Natural killer cell (primary cell): ENCODE measurements around the gene CCDC144A. TPM values are rescaled to one million over a fixed set of nuclear protein-coding genes. Genes with fewer than 3 reads are reported as not detected.
"Not testable (repeated sequence)": the region's sequence is repeated elsewhere in the genome, so short reads cannot be mapped to it uniquely, and the experiment has no call there.

ENCODE experiments used
- ATAC-seq, 3 donors: fragments of 150-1000 bp in 2 of 3; fragments of 200-7000 bp in 1 of 3; cut with Tn5 transposase; 1 replicate in 1 of 3; 2 replicates in 2 of 3; pipeline ENCODE4 v1.10.0; 2021; ENCODE audit warnings: mild to moderate bottlenecking in 2 of 3, moderate library complexity in 2 of 3
- DNase-seq, 2 donors: peaks; one replicate each; pipeline versions ENCODE4 v3.0.0 to v3.0.0-alpha.2; 2013 to 2021; ENCODE audit warnings: mixed read lengths in 1 of 2
- H3K27ac ChIP-seq: one replicate; pipeline ENCODE4 v1.5.1; 2013; ENCODE audit warnings: mild to moderate bottlenecking, low read length
- H3K27me3 ChIP-seq: one replicate; pipeline ENCODE4 v1.6.1; 2013; ENCODE audit warnings: low read length; ENCODE audit not compliant: control insufficient read depth, insufficient read depth
- H3K36me3 ChIP-seq: one replicate; pipeline ENCODE4 v1.6.1; 2013; ENCODE audit warnings: low read length; ENCODE audit not compliant: control insufficient read depth, insufficient read depth
- H3K4me1 ChIP-seq: one replicate; pipeline ENCODE4 v1.6.1; 2013; ENCODE audit warnings: low read length; ENCODE audit not compliant: control insufficient read depth, insufficient read depth
- H3K4me3 ChIP-seq: one replicate; pipeline ENCODE4 v1.5.1; 2013; ENCODE audit warnings: low read length
- H3K9me3 ChIP-seq: one replicate; pipeline ENCODE4 v1.6.1; 2013; ENCODE audit warnings: low read length; ENCODE audit not compliant: control insufficient read depth, insufficient read depth
- H3K27ac Mint-ChIP-seq, 2 donors: one replicate each; pipeline ENCODE4 v1.8.0; 2022; ENCODE audit warnings: mild to moderate bottlenecking in 2 of 2, mixed read lengths in 2 of 2, moderate library complexity in 1 of 2
- H3K27me3 Mint-ChIP-seq, 2 donors: one replicate each; pipeline ENCODE4 v1.8.0; 2022; ENCODE audit warnings: low read depth in 2 of 2, mixed read lengths in 2 of 2
- H3K36me3 Mint-ChIP-seq: one replicate; pipeline ENCODE4 v1.8.0; 2022; ENCODE audit warnings: mixed read lengths
- H3K4me1 Mint-ChIP-seq, 2 donors: one replicate each; pipeline ENCODE4 v1.8.0; 2022; ENCODE audit warnings: mixed read lengths in 2 of 2
- H3K4me3 Mint-ChIP-seq: one replicate; pipeline ENCODE4 v1.8.0; 2022; ENCODE audit warnings: mild to moderate bottlenecking, moderate library complexity, mixed read lengths
- H3K9me3 Mint-ChIP-seq, 2 donors: one replicate each; pipeline ENCODE4 v1.8.0; 2022; ENCODE audit warnings: mixed read lengths in 2 of 2
- WGBS: methylation state at CpG from one replicate; pipeline ENCODE4 v1.1.7; 2013; ENCODE audit warnings: missing lambda C conversion rate; ENCODE audit not compliant: insufficient coverage; 5-methylcytosine and 5-hydroxymethylcytosine counted together
- intact Hi-C: fragments of 100-400 bp; cut with micrococcal nuclease; formaldehyde crosslinking; loops from one replicate; pipeline ENCODE4 v1.14.2; 2022
- total RNA-seq, 4 donors: library from RNA; stranded (reverse); fragments of 120-200 nt in 1 of 4; gene quantifications; one replicate each; pipeline versions ENCODE4 v1.2.3 to v1.2.4, GENCODE V29; 2013 to 2022
- TF ChIP-seq, protein P1 (sequence below): fragments of 200-600 bp; IDR thresholded peaks from one replicate; pipeline ENCODE4 v1.8.0; 2022; ENCODE audit warnings: antibody characterized with exemption

CCDC144A gene
- total RNA-seq, 3 donors from 2014 or later (not counting 1 experiment from before 2014, with no cell fraction given): 2.4 to 12.4 (median 4.5) TPM

DNA sequence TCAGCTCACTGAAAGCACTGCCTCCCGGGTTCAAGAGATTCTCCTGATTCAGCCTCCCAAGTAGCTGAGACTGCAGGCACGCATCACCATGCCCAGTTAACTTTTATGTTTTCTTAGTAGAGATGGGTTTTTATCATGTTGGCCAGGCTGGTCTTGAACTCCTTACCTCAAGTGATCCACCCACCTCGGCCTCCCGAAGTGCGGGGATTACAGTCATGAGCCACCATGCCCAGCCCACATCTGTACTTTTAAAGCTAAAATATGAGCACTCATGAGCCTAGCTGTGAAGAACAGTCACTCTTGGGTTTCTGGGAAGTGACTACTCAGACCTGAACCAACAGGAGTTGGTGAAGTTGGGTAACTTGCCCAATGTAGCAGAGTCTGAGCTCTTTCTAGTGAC, 120.2 kb downstream of the CCDC144A start:
- H3K27me3 ChIP-seq, ATAC-seq, H3K36me3 ChIP-seq, H3K4me3 ChIP-seq, H3K9me3 ChIP-seq, H3K4me1 Mint-ChIP-seq, H3K27me3 Mint-ChIP-seq, intact Hi-C loops, DNase-seq, H3K9me3 Mint-ChIP-seq, H3K36me3 Mint-ChIP-seq, H3K4me3 Mint-ChIP-seq, H3K4me1 ChIP-seq, H3K27ac ChIP-seq, H3K27ac Mint-ChIP-seq: not testable (repeated sequence)
- WGBS: no CpG with 5 or more reads among the region's 5 CpGs

DNA sequence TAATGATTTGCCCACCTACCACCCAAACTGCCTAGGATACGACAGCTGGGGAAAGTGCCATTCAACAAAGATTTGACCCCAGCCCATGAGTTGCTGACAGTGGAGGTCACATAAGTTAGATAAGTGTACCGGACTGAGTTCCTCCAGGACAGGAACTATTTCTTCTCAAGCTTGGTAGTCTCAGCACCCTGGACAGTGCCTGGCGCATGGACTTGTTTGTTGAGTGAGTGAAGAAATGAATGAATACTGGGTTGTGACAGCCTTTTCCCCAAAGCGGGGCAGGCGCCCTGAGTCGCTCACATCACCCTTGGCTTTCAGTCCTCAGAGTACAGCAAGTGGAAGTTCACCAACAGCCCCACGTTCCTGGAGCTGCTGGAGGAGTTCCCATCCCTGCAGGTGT, 122.1 kb downstream of the CCDC144A start:
- WGBS: 46% methylated on average over 2 of the region's 7 CpGs
- intact Hi-C loops, H3K36me3 Mint-ChIP-seq, H3K27ac Mint-ChIP-seq, H3K4me1 ChIP-seq, H3K4me1 Mint-ChIP-seq, H3K27me3 ChIP-seq, H3K27me3 Mint-ChIP-seq, H3K4me3 Mint-ChIP-seq, DNase-seq, H3K36me3 ChIP-seq, H3K9me3 Mint-ChIP-seq, ATAC-seq, H3K9me3 ChIP-seq, H3K27ac ChIP-seq, H3K4me3 ChIP-seq: not testable (repeated sequence)

DNA sequence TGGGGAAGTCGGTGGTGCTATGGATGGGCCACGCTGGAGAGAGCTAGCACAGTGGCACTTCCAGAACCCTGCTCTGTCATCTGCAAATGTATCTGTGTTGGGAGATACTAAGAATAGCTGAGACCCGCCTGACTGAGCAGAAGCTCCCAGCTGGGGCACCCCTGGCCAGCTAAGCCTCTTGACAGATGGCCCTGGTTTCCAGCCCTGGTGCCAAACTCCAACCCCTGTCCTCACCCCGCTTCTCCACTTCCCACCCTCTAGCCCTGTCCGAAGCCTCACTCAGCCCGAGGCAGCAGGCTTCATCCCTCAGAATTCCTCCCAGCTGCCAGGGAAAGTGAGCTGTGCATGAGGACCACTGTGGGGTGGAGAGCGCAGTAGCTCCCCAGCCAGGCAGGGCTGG, 124.4 kb downstream of the CCDC144A start:
- Histone ChIP-seq H3K36me3 (no peaks in the 10 kb centered on the region), H3K27me3 (peaks cover 4% of the 10 kb centered on the region), H3K4me3 (no peak overlapping the region), H3K4me1 (no peaks in the 10 kb centered on the region), H3K27ac (no peak overlapping the region), H3K9me3 (no peaks in the 10 kb centered on the region)
- no peaks in the 10 kb centered on the region for H3K4me1 Mint-ChIP-seq
- no peaks in the 10 kb centered on the region for H3K36me3 Mint-ChIP-seq
- H3K4me3 Mint-ChIP-seq: no peak overlapping the region
- no peak overlapping the region for H3K27ac Mint-ChIP-seq
- intact Hi-C loops: no loop called here
- TF ChIP-seq, protein P1, sequence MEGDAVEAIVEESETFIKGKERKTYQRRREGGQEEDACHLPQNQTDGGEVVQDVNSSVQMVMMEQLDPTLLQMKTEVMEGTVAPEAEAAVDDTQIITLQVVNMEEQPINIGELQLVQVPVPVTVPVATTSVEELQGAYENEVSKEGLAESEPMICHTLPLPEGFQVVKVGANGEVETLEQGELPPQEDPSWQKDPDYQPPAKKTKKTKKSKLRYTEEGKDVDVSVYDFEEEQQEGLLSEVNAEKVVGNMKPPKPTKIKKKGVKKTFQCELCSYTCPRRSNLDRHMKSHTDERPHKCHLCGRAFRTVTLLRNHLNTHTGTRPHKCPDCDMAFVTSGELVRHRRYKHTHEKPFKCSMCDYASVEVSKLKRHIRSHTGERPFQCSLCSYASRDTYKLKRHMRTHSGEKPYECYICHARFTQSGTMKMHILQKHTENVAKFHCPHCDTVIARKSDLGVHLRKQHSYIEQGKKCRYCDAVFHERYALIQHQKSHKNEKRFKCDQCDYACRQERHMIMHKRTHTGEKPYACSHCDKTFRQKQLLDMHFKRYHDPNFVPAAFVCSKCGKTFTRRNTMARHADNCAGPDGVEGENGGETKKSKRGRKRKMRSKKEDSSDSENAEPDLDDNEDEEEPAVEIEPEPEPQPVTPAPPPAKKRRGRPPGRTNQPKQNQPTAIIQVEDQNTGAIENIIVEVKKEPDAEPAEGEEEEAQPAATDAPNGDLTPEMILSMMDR: no peak
- ATAC-seq (no peak), DNase-seq (no peak)
- H3K27me3 Mint-ChIP-seq: peaks cover 0 to 14% of the 10 kb centered on the region in 2 donors
- no peaks in the 10 kb centered on the region for H3K9me3 Mint-ChIP-seq
- 92% methylated on average over 7 of the region's 7 CpGs for WGBS

DNA sequence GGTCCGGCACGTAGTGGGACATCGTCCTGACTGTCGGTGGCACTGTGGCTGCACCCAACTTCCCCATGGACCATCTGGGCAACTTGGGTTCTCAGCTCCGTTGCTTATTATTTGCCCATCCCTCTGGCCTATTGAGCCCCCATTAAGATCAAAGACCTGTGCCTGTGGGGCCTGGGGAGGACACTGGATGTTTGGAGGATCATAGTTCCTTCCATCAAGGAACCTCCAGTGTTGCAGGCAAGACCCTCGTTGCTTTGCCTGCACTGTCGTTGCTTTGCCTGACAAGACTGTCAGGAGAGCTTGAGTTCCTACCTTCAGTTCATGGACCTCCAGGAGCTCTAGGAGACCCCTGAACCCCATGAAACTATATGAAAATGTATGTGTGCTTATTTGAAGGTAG, 127.2 kb downstream of the CCDC144A start:
- DNase-seq (no peak), ATAC-seq (no peak)
- no peak overlapping the region for H3K4me3 Mint-ChIP-seq
- 91% methylated on average over 7 of the region's 7 CpGs for WGBS
- Histone ChIP-seq H3K27ac (no peak overlapping the region), H3K27me3 (peaks cover 6% of the 10 kb centered on the region), H3K9me3 (no peaks in the 10 kb centered on the region), H3K36me3 (no peaks in the 10 kb centered on the region), H3K4me3 (no peak overlapping the region), H3K4me1 (no peaks in the 10 kb centered on the region)
- H3K4me1 Mint-ChIP-seq: no peaks in the 10 kb centered on the region
- no peaks in the 10 kb centered on the region for H3K9me3 Mint-ChIP-seq
- no peak overlapping the region for H3K27ac Mint-ChIP-seq
- intact Hi-C loops: no loop called here
- H3K27me3 Mint-ChIP-seq: peaks cover 0 to 14% of the 10 kb centered on the region in 2 donors
- TF ChIP-seq, protein P1: no peak
- H3K36me3 Mint-ChIP-seq: no peaks in the 10 kb centered on the region

DNA sequence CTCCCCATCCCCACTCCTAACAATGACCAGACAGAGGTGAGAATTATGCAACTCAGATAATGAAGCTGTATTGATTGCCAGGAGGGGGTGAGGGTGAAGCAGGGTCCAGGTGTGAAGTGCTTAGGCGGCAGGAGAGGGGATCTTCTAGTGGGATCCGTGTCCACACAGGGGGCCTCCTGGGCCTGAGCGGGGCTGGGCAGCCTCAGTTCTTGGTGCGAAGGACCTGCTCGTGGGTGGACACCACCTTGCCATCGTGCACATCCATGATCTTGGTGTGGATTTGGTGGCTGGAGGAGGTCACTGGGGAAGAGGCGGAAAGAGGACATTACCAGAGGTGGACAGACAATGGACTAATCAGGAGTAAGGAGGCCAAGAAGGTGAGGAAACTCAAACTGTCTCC, 127.9 kb downstream of the CCDC144A start:
- H3K4me1 Mint-ChIP-seq, H3K27me3 ChIP-seq, H3K27ac Mint-ChIP-seq, ATAC-seq, intact Hi-C loops, H3K36me3 ChIP-seq, H3K4me3 Mint-ChIP-seq, H3K4me1 ChIP-seq, H3K9me3 ChIP-seq, DNase-seq, H3K36me3 Mint-ChIP-seq, H3K4me3 ChIP-seq, H3K27ac ChIP-seq, H3K9me3 Mint-ChIP-seq: not testable (repeated sequence)
- peaks cover 0 to 14% of the 10 kb centered on the region in 2 donors for H3K27me3 Mint-ChIP-seq
- 93% methylated on average over 7 of the region's 7 CpGs for WGBS
